Stimulated activated CD8-positive, alpha-beta memory T cell treated with anti-CD3 and anti-CD28 coated beads, Interleukin-7, amount 100 ng/mL, for 4 hours (primary cell): ENCODE measurements around the gene MUC5AC.
"Not testable (repeated sequence)": the region's sequence is repeated elsewhere in the genome, so short reads cannot be mapped to it uniquely, and the experiment has no call there.

Source experiments
- DNase-seq, 2 donors: peaks; one replicate each; pipeline ENCODE4 v3.0.0-alpha.2; 2020; ENCODE audit warnings: low read depth in 2 of 2

The MUC5AC gene, protein sequence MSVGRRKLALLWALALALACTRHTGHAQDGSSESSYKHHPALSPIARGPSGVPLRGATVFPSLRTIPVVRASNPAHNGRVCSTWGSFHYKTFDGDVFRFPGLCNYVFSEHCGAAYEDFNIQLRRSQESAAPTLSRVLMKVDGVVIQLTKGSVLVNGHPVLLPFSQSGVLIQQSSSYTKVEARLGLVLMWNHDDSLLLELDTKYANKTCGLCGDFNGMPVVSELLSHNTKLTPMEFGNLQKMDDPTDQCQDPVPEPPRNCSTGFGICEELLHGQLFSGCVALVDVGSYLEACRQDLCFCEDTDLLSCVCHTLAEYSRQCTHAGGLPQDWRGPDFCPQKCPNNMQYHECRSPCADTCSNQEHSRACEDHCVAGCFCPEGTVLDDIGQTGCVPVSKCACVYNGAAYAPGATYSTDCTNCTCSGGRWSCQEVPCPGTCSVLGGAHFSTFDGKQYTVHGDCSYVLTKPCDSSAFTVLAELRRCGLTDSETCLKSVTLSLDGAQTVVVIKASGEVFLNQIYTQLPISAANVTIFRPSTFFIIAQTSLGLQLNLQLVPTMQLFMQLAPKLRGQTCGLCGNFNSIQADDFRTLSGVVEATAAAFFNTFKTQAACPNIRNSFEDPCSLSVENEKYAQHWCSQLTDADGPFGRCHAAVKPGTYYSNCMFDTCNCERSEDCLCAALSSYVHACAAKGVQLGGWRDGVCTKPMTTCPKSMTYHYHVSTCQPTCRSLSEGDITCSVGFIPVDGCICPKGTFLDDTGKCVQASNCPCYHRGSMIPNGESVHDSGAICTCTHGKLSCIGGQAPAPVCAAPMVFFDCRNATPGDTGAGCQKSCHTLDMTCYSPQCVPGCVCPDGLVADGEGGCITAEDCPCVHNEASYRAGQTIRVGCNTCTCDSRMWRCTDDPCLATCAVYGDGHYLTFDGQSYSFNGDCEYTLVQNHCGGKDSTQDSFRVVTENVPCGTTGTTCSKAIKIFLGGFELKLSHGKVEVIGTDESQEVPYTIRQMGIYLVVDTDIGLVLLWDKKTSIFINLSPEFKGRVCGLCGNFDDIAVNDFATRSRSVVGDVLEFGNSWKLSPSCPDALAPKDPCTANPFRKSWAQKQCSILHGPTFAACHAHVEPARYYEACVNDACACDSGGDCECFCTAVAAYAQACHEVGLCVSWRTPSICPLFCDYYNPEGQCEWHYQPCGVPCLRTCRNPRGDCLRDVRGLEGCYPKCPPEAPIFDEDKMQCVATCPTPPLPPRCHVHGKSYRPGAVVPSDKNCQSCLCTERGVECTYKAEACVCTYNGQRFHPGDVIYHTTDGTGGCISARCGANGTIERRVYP (N-terminal part only)

GRCh38 chr11:1157645-1158591, at the start of gene MUC5AC:
TSS of gene MUC5AC (plus strand) at chr11:1157953. CDS start at chr11:1158000, 47 bp downstream.
- DNase-seq: no peak

DNA sequence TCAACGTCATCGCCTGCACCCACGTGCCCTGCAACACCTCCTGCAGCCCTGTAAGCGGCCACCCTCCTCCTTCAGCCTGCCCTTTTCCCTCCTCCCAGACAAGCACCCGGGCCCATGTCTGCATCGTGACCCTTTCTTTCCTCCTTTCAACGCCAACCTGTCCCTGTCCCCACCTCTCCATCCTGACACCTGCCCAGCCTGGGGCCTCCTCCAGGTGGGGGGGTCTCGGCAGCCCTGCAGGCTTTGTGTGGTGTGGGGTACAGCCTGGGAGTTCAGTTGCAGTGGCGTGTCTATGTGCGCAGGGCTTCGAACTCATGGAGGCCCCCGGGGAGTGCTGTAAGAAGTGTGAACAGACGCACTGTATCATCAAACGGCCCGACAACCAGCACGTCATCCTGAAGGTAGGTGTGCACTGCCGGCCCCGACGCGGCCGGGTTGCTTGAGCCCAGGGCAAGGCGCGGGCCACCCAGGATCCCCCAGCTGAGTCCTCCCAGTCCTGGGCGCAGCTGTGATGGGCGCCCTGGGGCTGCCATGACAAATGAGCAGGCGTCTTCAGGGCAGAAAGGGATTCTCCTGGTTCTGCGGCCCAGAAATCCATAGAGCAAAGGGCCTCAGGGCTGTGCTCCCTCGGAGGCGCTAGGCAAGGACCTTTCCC, 49.4 kb upstream of the MUC5AC start:
- no peak for DNase-seq

- no peak for DNase-seq
These were observed 48.4 kb upstream of the MUC5AC start for GRCh38 chr11:1109101-1109917.

DNA sequence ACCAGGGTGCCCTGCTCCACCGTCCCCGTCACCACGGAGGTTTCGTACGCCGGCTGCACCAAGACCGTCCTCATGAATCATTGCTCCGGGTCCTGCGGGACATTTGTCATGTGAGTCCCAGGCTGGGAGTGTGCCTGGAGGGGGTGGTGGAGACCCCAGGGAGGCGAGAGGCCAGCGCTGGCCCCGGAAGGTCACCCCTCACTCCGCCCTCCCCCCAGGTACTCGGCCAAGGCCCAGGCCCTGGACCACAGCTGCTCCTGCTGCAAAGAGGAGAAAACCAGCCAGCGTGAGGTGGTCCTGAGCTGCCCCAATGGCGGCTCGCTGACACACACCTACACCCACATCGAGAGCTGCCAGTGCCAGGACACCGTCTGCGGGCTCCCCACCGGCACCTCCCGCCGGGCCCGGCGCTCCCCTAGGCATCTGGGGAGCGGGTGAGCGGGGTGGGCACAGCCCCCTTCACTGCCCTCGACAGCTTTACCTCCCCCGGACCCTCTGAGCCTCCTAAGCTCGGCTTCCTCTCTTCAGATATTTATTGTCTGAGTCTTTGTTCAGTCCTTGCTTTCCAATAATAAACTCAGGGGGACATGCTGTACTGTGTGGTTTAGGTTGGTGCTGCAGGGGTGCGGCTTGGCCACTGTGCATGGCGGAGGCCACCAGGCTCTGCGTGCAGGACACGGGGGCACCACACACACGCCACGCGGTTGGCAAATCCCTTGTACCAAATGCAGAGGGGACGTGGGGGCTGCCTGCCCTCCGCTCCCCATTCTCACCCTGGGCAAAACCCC, 47.6 kb upstream of the MUC5AC start:
- no peak for DNase-seq

DNA sequence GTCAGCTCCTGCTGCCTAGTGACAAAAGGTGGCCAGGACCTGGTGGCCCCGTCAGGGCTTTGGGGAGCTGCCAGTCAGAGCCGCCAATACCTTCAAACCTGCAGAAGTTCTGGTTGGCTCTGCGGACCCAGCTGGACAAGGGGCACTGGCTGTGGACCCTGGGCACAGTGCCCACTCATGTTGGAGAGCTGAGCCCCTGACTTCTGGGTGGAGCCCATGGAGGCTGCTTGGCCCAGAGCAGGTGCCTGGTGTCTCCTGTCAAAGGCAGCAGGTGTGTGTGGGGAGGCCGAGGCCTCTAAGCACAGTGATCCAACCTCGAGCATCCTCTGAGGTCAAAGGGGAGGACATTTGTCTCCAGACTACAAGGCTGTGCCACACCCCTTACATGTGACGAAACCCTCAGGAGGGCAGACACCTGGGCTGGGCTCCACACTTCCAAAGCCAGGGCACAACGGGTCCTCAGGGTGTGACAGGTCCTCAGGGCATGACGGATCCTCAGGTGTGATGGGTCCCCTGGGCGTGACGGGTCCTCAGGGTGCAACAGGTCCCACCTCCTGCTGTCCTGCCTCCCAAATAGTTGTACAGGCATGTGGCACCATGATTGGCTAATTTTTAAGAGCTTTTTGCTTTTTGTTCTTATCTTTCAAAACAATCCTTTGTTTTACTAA, 46.1 kb upstream of the MUC5AC start:
- no peak for DNase-seq

DNA sequence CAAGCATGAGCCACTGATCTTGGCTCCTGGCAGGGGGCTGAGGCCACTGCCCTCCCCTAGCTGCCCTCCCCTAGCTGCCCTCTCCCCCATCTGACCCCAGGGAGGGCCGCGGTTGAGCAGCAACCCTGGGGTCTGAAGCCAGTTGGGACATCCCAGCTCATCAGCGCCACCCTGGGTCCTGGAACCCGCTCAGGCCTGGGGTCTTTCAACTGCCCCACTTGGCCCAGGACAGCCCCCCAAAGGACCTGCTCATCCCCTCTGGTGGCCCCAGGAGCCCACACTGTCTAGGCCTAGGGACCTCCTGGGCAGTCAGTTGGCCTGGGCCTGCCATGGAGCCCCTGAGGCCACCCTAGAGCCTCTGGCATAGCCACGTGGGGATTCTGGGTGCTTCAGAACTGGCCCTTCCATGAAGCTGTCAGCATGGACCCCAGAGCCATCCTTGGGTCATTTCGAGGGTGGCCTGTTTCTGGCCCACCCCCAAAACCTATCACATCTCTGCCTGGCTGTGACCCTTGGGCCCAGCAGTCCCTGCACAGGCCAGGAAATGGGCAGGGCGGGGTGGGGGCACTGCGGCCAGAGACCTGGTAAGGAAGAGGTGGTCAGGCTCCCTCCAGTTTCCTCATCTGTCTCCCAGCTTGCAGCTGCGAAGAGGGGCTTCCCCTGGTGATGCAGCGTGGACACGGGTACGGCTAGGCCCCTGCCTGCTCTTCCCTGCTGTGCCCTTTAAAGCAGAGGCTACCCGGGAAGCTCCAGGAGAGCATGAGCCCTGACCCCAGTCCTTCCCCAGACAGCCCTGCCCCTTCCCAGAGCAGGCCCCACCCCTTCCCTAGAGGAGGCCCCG, 45.2 kb upstream of the MUC5AC start:
- DNase-seq: no peak

DNA sequence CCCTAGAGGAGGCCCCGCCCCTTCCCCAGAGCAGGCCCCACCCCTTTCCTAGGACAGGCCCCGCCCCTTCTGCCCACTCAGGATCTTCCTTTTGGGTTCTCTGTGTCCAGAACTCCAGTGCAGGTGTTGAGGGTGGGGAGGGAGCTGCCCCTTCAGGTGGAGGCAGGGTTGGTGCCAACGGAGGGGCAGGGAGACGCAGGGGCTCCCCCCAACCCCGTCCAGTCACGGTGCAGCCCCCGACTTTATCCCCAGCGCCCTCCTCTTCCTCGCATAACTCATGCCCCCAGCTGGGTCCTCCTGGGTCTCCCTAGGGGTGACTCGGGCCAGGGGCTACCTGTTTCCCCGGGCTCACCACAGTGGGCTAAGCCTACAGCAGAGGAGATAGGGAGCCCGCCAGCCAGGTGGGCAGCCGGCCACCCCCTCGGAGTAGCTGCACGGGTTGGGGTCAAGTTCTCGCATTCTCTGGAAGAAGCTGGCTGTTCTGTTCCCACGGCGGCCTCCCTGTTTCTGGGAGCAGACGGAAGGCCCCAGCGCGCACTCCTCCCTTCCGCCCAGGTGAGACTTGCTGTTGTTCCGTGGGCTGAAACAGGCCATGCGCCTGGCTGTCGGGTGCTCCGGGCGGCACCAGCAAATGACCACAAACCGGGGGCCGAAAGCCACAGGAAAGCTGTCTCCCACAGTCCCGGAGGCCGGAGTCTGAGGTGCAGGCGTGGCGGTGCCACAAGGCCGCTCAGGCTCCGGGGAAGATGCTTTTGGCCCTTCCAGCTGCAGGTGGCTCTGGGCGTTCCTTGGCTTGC, 44.1 kb upstream of the MUC5AC start:
- no peak for DNase-seq

DNA sequence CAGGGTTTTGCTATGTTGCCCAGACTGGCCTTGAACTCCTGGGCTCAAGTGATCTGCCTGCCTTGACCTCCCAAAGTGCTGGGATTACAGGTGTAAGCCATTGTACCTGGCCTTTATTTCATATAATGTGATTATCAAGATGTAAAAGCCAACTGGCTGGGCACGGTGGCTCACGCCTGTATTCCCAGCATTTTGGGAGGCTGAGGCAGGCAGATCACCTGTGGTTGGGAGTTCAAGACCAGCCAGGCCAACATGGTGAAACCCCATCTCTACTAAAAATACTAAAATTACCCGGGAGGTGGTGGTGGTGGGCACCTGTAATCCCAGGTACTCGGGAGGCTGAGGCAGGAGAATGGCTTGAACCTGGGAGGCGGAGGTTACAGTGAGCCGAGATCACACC, 42.5 kb upstream of the MUC5AC start:
- DNase-seq: not testable (repeated sequence)

GRCh38 chr11:1116104-1116503, 41.6 kb upstream of the MUC5AC start:
- DNase-seq: no peak

- DNase-seq: no peak
These were observed 40.9 kb upstream of the MUC5AC start for GRCh38 chr11:1116666-1117390.

DNA sequence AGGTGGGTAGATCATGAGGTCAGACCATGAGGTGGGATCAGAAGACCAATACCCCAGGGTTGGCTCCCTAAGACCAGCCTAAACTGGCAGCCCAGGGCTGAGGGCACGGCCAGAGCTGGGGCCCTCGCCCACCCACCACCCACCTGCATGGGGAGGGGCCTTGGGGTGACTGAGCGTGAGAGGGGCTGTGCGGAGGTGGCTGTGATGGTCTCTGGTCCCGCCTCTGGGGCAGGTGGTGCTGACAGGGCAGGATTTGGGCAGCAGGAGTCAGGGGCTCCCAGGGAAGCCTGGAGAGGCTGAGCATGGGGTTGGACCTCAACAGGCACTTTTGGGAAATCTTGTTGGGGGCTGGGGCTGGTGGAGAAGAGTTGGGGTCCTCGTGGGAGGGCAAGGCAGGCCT, 39.8 kb upstream of the MUC5AC start:
- DNase-seq: no peak

GRCh38 chr11:1118755-1119603, 38.8 kb upstream of the MUC5AC start:
- no peak for DNase-seq

- no peak for DNase-seq
These were observed 38.1 kb upstream of the MUC5AC start for GRCh38 chr11:1119604-1120146.
